ENCODE data around the gene SV2C.

DNA sequence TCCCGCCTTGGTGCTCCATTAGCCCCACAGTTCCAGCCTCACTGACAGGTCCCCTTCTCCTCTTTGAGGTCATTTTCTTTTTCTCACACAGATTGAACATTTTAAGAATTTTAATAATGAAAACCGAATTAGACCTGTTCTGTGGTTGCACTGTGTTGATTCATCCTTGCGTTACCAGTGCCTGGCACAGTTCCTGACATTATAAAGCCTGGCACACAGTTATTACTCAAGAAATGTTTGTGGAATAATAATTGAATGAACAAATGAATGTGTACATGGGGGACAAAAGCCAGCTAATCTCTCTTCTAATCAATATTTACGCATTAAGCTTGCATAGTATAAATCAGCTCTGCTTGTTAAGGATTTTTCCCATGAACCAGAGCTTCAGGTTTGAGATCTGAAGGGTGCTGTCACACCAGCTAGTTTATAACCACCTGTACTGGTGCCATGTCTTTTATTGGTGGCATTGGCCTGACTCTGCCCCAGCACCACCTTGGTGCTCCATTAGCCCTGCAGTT lies 80.0 kb downstream of the SV2C start:
- TF ChIP-seq, protein P1, sequence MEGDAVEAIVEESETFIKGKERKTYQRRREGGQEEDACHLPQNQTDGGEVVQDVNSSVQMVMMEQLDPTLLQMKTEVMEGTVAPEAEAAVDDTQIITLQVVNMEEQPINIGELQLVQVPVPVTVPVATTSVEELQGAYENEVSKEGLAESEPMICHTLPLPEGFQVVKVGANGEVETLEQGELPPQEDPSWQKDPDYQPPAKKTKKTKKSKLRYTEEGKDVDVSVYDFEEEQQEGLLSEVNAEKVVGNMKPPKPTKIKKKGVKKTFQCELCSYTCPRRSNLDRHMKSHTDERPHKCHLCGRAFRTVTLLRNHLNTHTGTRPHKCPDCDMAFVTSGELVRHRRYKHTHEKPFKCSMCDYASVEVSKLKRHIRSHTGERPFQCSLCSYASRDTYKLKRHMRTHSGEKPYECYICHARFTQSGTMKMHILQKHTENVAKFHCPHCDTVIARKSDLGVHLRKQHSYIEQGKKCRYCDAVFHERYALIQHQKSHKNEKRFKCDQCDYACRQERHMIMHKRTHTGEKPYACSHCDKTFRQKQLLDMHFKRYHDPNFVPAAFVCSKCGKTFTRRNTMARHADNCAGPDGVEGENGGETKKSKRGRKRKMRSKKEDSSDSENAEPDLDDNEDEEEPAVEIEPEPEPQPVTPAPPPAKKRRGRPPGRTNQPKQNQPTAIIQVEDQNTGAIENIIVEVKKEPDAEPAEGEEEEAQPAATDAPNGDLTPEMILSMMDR (IDR thresholded peaks at IDR 0.05), result no peak
- TF ChIP-seq EZH2 (IDR thresholded peaks at IDR 0.05) (no peak), EZH2phosphoT487 (IDR thresholded peaks at IDR 0.05) (no peak)
